ENCODE data around the gene BBIP1.

BBIP1 gene

DNA sequence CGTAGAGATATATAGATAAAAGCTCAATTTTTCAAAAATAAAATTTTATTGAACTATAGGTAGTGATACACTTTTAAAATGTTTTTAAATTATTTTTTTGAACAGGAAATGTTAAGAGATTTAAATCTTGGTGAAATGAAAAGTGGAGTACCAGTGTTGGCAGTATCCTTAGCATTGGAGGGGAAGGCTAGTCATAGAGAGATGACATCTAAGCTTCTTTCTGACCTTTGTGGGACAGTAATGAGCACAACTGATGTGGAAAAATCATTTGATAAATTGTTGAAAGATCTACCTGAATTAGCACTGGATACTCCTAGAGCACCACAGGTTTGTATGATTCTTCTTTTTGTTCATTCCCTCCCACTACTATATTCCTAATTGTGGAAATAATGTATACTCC lies 31.4 kb downstream of the BBIP1 start:
- Histone ChIP-seq H3K9me2 (replicated peaks; ENCODE audit: control insufficient read depth, low read length) (no peaks in the 10 kb centered on the region), H3K4me3 (ENCODE audit: low read length) (no peak overlapping the region), H3K79me2 (ENCODE audit: control insufficient read depth, low read length) (no peaks in the 10 kb centered on the region), H3K4me1 (ENCODE audit: control insufficient read depth, low read length) (no peaks in the 10 kb centered on the region), H4K20me1 (ENCODE audit: control insufficient read depth, insufficient read depth, low read depth, low read length) (no peaks in the 10 kb centered on the region), H3K9me3 (ENCODE audit: control insufficient read depth, insufficient read depth, low read length) (no peaks in the 10 kb centered on the region), H3K36me3 (ENCODE audit: control insufficient read depth, low read length) (peaks cover 77% of the 10 kb centered on the region), H3K4me2 (ENCODE audit: low read length) (no peak overlapping the region), H3F3A (ENCODE audit: control insufficient read depth, insufficient read depth) (peaks cover 12% of the 10 kb centered on the region; the same call in 1 of the 2 replicates), H3K27ac (ENCODE audit: low read depth, low read length) (no peak overlapping the region), H3K27me3 (ENCODE audit: control insufficient read depth, low read length) (no peaks in the 10 kb centered on the region)
- TF ChIP-seq, protein P1, sequence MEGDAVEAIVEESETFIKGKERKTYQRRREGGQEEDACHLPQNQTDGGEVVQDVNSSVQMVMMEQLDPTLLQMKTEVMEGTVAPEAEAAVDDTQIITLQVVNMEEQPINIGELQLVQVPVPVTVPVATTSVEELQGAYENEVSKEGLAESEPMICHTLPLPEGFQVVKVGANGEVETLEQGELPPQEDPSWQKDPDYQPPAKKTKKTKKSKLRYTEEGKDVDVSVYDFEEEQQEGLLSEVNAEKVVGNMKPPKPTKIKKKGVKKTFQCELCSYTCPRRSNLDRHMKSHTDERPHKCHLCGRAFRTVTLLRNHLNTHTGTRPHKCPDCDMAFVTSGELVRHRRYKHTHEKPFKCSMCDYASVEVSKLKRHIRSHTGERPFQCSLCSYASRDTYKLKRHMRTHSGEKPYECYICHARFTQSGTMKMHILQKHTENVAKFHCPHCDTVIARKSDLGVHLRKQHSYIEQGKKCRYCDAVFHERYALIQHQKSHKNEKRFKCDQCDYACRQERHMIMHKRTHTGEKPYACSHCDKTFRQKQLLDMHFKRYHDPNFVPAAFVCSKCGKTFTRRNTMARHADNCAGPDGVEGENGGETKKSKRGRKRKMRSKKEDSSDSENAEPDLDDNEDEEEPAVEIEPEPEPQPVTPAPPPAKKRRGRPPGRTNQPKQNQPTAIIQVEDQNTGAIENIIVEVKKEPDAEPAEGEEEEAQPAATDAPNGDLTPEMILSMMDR (IDR thresholded peaks at IDR 0.05; ENCODE audit: low read depth, low read length, poor library complexity, severe bottlenecking) = no peak
- no peak for TF ChIP-seq EZH2phosphoT487 (IDR thresholded peaks at IDR 0.05; ENCODE audit: borderline replicate concordance, low read length)

DNA sequence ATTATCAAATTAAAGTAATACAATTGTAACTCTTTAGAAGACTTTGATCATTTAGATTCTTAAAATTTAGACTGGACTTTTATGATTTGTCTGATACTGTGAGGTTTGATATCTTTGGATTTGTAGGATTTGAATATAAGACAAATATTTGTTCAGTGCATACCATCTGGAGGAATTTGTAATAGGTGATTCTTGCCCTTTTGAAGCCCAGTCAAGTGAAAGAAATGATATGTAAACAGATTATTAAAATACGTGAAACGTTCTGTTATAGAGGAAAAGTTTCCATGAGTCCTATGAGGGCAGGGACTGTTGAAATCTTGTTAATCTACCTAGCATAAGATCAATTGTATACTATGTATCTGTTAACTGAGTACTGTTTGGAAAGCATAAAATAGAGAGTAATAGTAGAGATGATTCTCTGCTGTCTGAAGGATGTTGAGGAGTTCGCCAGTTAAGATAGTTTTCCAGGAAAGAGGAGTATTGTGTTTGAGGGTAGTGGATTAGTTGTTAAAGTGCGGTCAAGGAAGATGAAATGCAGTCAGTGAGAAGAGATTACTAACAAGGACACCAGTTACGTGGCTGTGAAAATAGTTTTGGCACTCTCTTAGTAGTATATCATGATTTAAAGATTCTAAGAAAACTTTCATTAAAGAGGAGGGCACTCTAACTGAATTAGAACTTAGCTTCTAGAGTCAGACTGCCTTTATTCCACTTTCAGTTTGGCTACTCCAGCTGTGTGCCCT lies 32.9 kb downstream of the BBIP1 start:
- Histone ChIP-seq H3K79me2 (ENCODE audit: control insufficient read depth, low read length) (no peaks in the 10 kb centered on the region), H3K27me3 (ENCODE audit: control insufficient read depth, low read length) (no peaks in the 10 kb centered on the region), H4K20me1 (ENCODE audit: control insufficient read depth, insufficient read depth, low read depth, low read length) (no peaks in the 10 kb centered on the region), H3K4me2 (ENCODE audit: low read length) (no peak overlapping the region), H3K27ac (ENCODE audit: low read depth, low read length) (no peak overlapping the region), H3K4me3 (ENCODE audit: low read length) (no peak overlapping the region), H3F3A (ENCODE audit: control insufficient read depth, insufficient read depth) (peaks cover 7% of the 10 kb centered on the region; the same call in 1 of the 2 replicates), H3K9me2 (replicated peaks; ENCODE audit: control insufficient read depth, low read length) (no peaks in the 10 kb centered on the region), H3K36me3 (ENCODE audit: control insufficient read depth, low read length) (peaks cover 84% of the 10 kb centered on the region), H3K9me3 (ENCODE audit: control insufficient read depth, insufficient read depth, low read length) (no peaks in the 10 kb centered on the region), H3K4me1 (ENCODE audit: control insufficient read depth, low read length) (no peaks in the 10 kb centered on the region; the same call in 1 of the 2 replicates)
- TF ChIP-seq, protein P1 (IDR thresholded peaks at IDR 0.05; ENCODE audit: low read depth, low read length, poor library complexity, severe bottlenecking) = no peak
- no peak for TF ChIP-seq EZH2phosphoT487 (IDR thresholded peaks at IDR 0.05; ENCODE audit: borderline replicate concordance, low read length)

DNA sequence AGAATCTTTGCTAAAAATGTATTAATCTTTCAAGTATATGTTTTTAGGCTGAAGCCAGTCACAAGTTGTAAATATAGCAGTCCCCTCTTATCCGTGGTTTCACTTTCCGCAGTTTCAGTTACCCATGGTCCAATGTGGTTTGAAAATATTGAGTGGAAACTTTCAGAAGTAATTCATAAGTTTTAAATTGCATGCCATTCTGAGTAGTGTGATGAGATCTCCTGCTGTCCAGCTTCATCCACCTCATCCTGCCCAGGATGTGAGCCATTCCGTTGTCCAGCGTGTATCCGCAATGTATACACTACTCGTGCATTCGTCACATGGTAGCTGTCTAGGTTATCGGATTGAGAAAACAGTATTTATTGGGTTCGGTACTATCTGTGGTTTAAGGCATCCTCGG lies 35.1 kb downstream of the BBIP1 start:
- Histone ChIP-seq H4K20me1 (ENCODE audit: control insufficient read depth, insufficient read depth, low read depth, low read length) (no peaks in the 10 kb centered on the region), H3K4me2 (ENCODE audit: low read length) (no peak overlapping the region), H3K79me2 (ENCODE audit: control insufficient read depth, low read length) (no peaks in the 10 kb centered on the region), H3K9me2 (replicated peaks; ENCODE audit: control insufficient read depth, low read length) (no peaks in the 10 kb centered on the region), H3K9me3 (ENCODE audit: control insufficient read depth, insufficient read depth, low read length) (no peaks in the 10 kb centered on the region), H3F3A (ENCODE audit: control insufficient read depth, insufficient read depth) (peaks cover 7% of the 10 kb centered on the region; the same call in 1 of the 2 replicates), H3K36me3 (ENCODE audit: control insufficient read depth, low read length) (peaks cover 87% of the 10 kb centered on the region), H3K27ac (ENCODE audit: low read depth, low read length) (no peak overlapping the region), H3K4me3 (ENCODE audit: low read length) (no peak overlapping the region), H3K4me1 (ENCODE audit: control insufficient read depth, low read length) (no peaks in the 10 kb centered on the region; the same call in 1 of the 2 replicates), H3K27me3 (ENCODE audit: control insufficient read depth, low read length) (no peaks in the 10 kb centered on the region)
- no peak for TF ChIP-seq EZH2phosphoT487 (IDR thresholded peaks at IDR 0.05; ENCODE audit: borderline replicate concordance, low read length)
- TF ChIP-seq, protein P1 (IDR thresholded peaks at IDR 0.05; ENCODE audit: low read depth, low read length, poor library complexity, severe bottlenecking) = no peak
